Sigmoid colon (tissue), 7 donors: ENCODE data around the gene SCAI. TPM values are rescaled to one million over a fixed set of nuclear protein-coding genes. Genes with fewer than 3 reads are reported as not detected.
"Not testable (repeated sequence)": the region's sequence is repeated elsewhere in the genome, so short reads cannot be mapped to it uniquely, and the experiment has no call there.

Experiments used
- DNase-seq: peaks from one replicate; pipeline ENCODE4 v3.0.0-alpha.2; 2019
- H3K27ac ChIP-seq, 4 donors: fragments of 200-600 bp; sonication (generic); one replicate each; pipeline ENCODE4 v1.5.1; 2016 to 2019; ENCODE audit warnings: mild to moderate bottlenecking in 1 of 4
- H3K27me3 ChIP-seq, 3 donors: fragments of 200-600 bp; sonication (generic); one replicate each; pipeline ENCODE4 v1.5.1; 2019; ENCODE audit warnings: mild to moderate bottlenecking in 1 of 3
- H3K36me3 ChIP-seq, 4 donors: fragments of 200-600 bp; sonication (generic); one replicate each; pipeline ENCODE4 v1.5.1; 2016 to 2019
- H3K4me1 ChIP-seq, 4 donors: fragments of 200-600 bp; sonication (generic); one replicate each; pipeline ENCODE4 v1.5.1; 2017 to 2019
- H3K4me3 ChIP-seq, 4 donors: fragments of 200-600 bp; sonication (generic); one replicate each; pipeline ENCODE4 v1.5.1; 2017 to 2019; ENCODE audit warnings: mild to moderate bottlenecking in 2 of 4, moderate library complexity in 1 of 4
- H3K9me3 ChIP-seq, 4 donors: fragments of 200-600 bp in 3 of 4; sonication (generic) in 3 of 4; one replicate each; pipeline versions ENCODE4 v1.5.1 to v1.6.1; 2013 to 2019
- EP300 ChIP-seq, 4 donors: sonication (generic); formaldehyde crosslinking; IDR thresholded peaks; one replicate each; pipeline ENCODE4 v1.6.1; 2017; ENCODE audit warnings: antibody characterized with exemption in 4 of 4
- POLR2A ChIP-seq, 2 donors: fragments of 450-650 bp; IDR thresholded peaks; one replicate each; pipeline ENCODE4 v1.6.1; 2016; ENCODE audit warnings: antibody characterized with exemption in 2 of 2, mild to moderate bottlenecking in 2 of 2, moderate library complexity in 2 of 2
- POLR2AphosphoS5 ChIP-seq, 4 donors: sonication (generic); formaldehyde crosslinking; IDR thresholded peaks; one replicate each; pipeline ENCODE4 v1.6.1; 2017; ENCODE audit warnings: antibody characterized with exemption in 4 of 4
- WGBS, 2 donors: extraction: QIAGEN DNeasy Blood & Tissue Kit; methylation state at CpG; one replicate each; pipeline ENCODE4 v1.1.7; 2013; 5-methylcytosine and 5-hydroxymethylcytosine counted together
- intact Hi-C: fragments of 100-400 bp; cut with DNase I; formaldehyde crosslinking; loops from one replicate; pipeline ENCODE4 v1.15.1; 2023
- polyA plus RNA-seq, 3 donors: library from polyadenylated mRNA; stranded (reverse); fragments of 200-250 nt; gene quantifications; one replicate each; pipeline ENCODE4 v1.2.3, GENCODE V29; 2013
- total RNA-seq, 4 donors: library from RNA; depleted of rRNA; stranded (reverse); fragments of >200 nt; gene quantifications; one replicate each; pipeline ENCODE4 v1.1.0, GENCODE V29; 2016
- TF ChIP-seq, protein P1 (sequence below), 4 experiments: fragments of 450-650 bp in 3 of 4; fragments of 200-600 bp in 1 of 4; IDR thresholded peaks; one replicate each; pipeline ENCODE4 v1.5.1; 2016 to 2019; ENCODE audit warnings: antibody characterized with exemption in 4 of 4, mild to moderate bottlenecking in 3 of 4, moderate library complexity in 2 of 4
- donor health status: healthy with polysubstance abuse.
- donor health status: Bipolar disorder and iron deficiency.
- donor health status: healthy.

SCAI gene
- total and polyA plus RNA-seq, 7 donors: under 0.01 to 15.8 (median 5.4) TPM

DNA sequence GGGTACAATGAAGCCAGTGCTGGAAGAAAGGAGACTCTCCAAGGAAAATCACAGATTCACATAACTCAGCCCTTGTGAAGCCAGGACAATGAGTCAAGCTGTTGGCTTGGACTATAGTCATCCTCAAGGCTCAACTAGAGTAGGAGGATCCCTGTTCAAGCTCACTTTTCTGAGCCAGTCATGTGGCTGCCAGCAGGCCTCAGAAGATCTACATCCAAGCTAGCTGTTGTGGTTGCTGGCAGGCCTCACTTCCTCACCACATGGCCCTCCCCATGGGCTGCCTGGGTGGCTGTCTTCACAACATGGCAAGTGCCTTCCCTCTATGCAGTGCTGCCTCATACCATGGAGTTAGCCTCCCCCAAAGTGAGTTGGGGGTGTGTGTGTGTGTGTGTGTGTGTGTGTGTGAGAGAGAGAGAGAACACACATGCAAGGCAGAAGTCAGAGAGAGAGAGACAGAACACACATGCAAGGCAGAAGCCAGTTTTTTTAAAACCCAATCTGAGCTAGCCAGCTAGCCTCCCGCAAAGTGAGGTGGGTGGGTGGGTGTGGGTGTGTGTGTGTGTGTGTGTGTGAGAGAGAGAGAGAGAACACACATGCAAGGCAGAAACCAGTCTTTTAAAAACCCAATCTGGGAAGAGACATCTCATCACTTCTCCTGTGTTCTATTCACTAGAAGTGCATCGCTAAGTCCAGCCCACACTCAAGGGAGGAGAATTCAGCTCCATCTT is 17.1 kb downstream of the SCAI start:
- peak overlapping the region; percentile 27 to 65 (median 60) for H3K27ac ChIP-seq
- WGBS, 2 donors: 46 to 86% methylated on average over 2 of the region's 2 CpGs
- intact Hi-C loops: no loop called here

DNA sequence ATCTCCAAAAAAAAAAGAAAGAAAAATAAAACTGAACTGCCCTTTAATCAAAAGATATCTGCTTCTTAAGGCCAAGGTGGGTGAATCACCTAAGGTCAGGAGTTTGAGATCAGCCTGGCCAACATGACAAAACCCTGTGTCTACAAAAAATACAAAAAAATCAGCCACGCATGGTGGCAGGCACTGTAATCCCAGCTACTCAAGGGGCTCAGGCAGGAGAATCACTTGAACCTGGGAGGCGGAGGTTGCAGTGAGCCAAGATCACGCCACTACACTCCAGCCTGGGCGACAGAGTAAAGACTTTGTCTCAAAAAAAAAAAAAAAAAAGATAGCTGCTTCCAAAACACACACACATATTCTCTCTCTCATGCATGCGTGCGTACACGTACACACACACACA is 17.8 kb downstream of the SCAI start:
- WGBS, 2 donors: 75 to 83% methylated on average over 7 of the region's 7 CpGs
- no peaks in the 10 kb centered on the region for H3K27me3 ChIP-seq
- no peaks in the 10 kb centered on the region for H3K9me3 ChIP-seq
- no peak for DNase-seq
- peaks cover 0 to 22% (median 15%) of the 10 kb centered on the region in 4 donors for H3K4me1 ChIP-seq
- no peaks in the 10 kb centered on the region for H3K36me3 ChIP-seq
- no peak overlapping the region for H3K4me3 ChIP-seq
- intact Hi-C loops: no loop called here
- TF ChIP-seq POLR2AphosphoS5 (IDR thresholded peaks at IDR 0.05) (no peak), POLR2A (IDR thresholded peaks at IDR 0.05) (no peak), EP300 (IDR thresholded peaks at IDR 0.05) (no peak)
- TF ChIP-seq, protein P1, sequence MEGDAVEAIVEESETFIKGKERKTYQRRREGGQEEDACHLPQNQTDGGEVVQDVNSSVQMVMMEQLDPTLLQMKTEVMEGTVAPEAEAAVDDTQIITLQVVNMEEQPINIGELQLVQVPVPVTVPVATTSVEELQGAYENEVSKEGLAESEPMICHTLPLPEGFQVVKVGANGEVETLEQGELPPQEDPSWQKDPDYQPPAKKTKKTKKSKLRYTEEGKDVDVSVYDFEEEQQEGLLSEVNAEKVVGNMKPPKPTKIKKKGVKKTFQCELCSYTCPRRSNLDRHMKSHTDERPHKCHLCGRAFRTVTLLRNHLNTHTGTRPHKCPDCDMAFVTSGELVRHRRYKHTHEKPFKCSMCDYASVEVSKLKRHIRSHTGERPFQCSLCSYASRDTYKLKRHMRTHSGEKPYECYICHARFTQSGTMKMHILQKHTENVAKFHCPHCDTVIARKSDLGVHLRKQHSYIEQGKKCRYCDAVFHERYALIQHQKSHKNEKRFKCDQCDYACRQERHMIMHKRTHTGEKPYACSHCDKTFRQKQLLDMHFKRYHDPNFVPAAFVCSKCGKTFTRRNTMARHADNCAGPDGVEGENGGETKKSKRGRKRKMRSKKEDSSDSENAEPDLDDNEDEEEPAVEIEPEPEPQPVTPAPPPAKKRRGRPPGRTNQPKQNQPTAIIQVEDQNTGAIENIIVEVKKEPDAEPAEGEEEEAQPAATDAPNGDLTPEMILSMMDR (IDR thresholded peaks at IDR 0.05): no peak
- H3K27ac ChIP-seq: peak overlapping the region; percentile 6 to 65 (median 60)

More for the DNA sequence above, 17.1 kb downstream of the SCAI start:
- Histone ChIP-seq H3K4me3 (no peak overlapping the region), H3K36me3 (no peaks in the 10 kb centered on the region), H3K4me1 (peaks cover 0 to 22% (median 15%) of the 10 kb centered on the region in 4 donors), H3K9me3 (no peaks in the 10 kb centered on the region), H3K27me3 (no peaks in the 10 kb centered on the region)
- DNase-seq: peak; percentile 96
- TF ChIP-seq POLR2A (IDR thresholded peaks at IDR 0.05) (no peak), EP300 (IDR thresholded peaks at IDR 0.05) (peak in 1 of 4 donors; percentile 70), POLR2AphosphoS5 (IDR thresholded peaks at IDR 0.05) (peak; percentile 59 to 89 (median 73))

- peaks cover 0 to 14% (median 10%) of the 10 kb centered on the region in 4 donors for H3K4me1 ChIP-seq
- no peak overlapping the region for H3K27ac ChIP-seq
- H3K9me3 ChIP-seq: no peaks in the 10 kb centered on the region
- intact Hi-C loops: no loop called here
- H3K4me3 ChIP-seq: no peak overlapping the region
- H3K36me3 ChIP-seq: no peaks in the 10 kb centered on the region
- DNase-seq: no peak
- WGBS, 2 donors: 50 to 59% methylated on average over 2 of the region's 2 CpGs
- TF ChIP-seq, protein P1 (IDR thresholded peaks at IDR 0.05): no peak
- no peak for TF ChIP-seq EP300 (IDR thresholded peaks at IDR 0.05)
- no peaks in the 10 kb centered on the region for H3K27me3 ChIP-seq
Observed at GRCh38 chr9:125121146-125121545, 22.2 kb downstream of the SCAI start.

DNA sequence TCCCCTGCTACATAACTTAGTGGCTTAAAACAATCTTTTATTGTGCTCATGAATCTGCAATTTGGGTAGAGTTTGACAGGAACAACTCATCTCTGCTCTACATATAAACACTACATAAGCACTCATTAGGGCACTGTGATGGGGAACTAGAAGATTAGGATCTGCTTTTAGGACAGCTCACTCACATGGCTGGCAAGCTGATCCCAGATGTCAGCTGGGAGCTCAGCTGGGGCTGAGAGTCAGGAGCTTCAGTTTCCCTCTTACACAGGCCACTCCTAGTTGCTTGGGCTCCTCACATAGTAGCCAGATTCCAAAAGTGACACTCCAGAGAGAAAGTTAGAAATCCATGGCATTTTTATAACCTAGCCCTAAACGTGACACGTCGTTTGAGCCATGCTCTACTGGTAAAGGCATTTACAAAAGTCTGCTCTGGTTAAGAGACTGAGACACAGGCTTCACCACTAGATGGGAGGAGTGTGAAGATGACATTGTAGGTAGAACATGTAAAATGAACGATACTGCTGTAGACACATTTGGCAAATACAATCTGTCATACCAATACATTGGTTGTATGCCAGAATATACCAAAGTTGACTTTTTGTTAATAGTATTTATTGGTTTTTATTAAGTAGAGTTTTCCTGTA is 23.6 kb downstream of the SCAI start:
- Histone ChIP-seq H3K4me1 (peaks cover 0 to under 1% (median 0%) of the 10 kb centered on the region in 4 donors), H3K27ac (no peak overlapping the region), H3K4me3 (no peak overlapping the region), H3K9me3 (no peaks in the 10 kb centered on the region), H3K27me3 (no peaks in the 10 kb centered on the region), H3K36me3 (no peaks in the 10 kb centered on the region)
- WGBS, 2 donors: 61 to 64% methylated on average over 4 of the region's 4 CpGs
- no peak for DNase-seq
- intact Hi-C loops: no loop called here
- no peak for TF ChIP-seq EP300 (IDR thresholded peaks at IDR 0.05)
- TF ChIP-seq, protein P1 (IDR thresholded peaks at IDR 0.05): no peak
- no peak for TF ChIP-seq POLR2AphosphoS5 (IDR thresholded peaks at IDR 0.05)
- no peak for TF ChIP-seq POLR2A (IDR thresholded peaks at IDR 0.05)

- intact Hi-C loops, H3K4me1 ChIP-seq, H3K4me3 ChIP-seq, H3K9me3 ChIP-seq, H3K36me3 ChIP-seq, DNase-seq, H3K27ac ChIP-seq, H3K27me3 ChIP-seq: not testable (repeated sequence)
- WGBS, 2 donors: 96% methylated on average over 2 of the region's 2 CpGs
Observed at GRCh38 chr9:125118696-125119095, 24.6 kb downstream of the SCAI start.

DNA sequence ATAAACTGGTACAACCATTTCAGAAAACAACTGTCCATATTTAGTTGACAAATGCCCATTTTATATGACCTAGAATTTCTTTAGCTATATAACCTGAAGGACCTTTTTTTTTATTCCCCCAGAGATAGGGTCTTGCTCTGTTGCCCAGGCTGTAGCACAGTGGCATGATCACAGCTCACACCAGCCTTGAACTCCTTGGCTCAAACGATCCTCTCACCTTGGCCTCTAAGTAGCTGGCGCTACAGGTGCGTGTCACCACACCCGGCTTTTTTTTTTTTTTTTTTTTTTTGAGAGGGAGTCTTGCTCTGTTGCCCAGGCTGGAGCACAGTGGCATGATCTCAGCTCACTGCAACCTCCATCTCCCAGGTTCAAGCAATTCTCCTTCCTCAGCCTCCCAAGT is 28.8 kb downstream of the SCAI start:
- H3K9me3 ChIP-seq, intact Hi-C loops, H3K36me3 ChIP-seq, H3K4me1 ChIP-seq, H3K27ac ChIP-seq, DNase-seq, H3K4me3 ChIP-seq, H3K27me3 ChIP-seq: not testable (repeated sequence)
- 82 to 97% methylated on average over 4 of the region's 4 CpGs for WGBS, 2 donors
